ENCODE data around the gene GALNT6.

- TF ChIP-seq CTCF (IDR thresholded peaks at IDR 0.05; ENCODE audit: poor library complexity): no peak
- TF ChIP-seq EZH2 (IDR thresholded peaks at IDR 0.05; ENCODE audit: borderline replicate concordance): no peak
Observed at GRCh38 chr12:51397670-51398069, 6.5 kb upstream of the GALNT6 start.

Data from hepatocyte (in vitro differentiated cells).